ENCODE results near the gene C1orf105.

The C1orf105 gene

DNA sequence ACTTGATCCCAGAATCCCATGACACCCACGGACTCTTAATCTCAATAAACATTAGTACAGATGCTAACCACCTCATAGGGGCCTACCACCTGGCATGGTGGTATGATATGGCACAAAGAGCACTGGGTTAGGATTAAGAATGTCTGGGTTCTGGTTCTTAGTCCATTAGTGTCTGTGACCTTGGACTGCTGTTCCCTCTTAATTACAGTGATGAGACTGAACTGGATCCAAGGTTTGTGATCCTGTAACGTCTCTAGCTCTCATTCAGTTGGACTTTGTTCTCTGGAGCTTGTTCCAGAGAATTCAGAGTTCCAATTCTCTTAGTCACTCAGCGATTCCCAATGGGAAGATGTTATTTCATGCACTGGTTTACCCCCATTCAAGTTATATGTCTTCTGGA is 47.0 kb downstream of the C1orf105 start:
- TF ChIP-seq, protein P1, sequence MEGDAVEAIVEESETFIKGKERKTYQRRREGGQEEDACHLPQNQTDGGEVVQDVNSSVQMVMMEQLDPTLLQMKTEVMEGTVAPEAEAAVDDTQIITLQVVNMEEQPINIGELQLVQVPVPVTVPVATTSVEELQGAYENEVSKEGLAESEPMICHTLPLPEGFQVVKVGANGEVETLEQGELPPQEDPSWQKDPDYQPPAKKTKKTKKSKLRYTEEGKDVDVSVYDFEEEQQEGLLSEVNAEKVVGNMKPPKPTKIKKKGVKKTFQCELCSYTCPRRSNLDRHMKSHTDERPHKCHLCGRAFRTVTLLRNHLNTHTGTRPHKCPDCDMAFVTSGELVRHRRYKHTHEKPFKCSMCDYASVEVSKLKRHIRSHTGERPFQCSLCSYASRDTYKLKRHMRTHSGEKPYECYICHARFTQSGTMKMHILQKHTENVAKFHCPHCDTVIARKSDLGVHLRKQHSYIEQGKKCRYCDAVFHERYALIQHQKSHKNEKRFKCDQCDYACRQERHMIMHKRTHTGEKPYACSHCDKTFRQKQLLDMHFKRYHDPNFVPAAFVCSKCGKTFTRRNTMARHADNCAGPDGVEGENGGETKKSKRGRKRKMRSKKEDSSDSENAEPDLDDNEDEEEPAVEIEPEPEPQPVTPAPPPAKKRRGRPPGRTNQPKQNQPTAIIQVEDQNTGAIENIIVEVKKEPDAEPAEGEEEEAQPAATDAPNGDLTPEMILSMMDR (IDR thresholded peaks at IDR 0.05; ENCODE audit: insufficient read depth, missing control alignments): no peak
- FAIRE-seq (no peak), DNase-seq (ENCODE audit: insufficient read length, low spot score) (no peak)

DNA sequence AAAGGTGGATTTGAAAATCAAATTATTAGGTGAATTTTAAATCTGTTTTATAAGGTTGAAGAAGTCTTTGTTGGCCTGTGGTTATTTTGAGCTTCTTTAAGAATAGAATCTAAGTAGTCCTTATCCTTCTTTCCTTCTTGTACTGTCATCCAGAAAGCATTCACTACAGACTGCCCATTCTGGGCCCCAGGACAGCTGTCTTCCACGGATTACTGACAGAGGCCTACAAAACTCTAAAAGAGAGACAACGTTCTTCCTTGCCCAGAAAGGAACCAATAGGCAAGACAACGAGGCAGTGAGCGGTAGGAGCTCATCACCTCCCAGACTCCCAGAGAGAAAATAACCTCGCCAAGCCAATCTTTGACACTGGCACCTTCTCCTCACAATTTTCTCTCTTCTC is 47.8 kb downstream of the C1orf105 start:
- no peak for FAIRE-seq
- TF ChIP-seq, protein P1 (IDR thresholded peaks at IDR 0.05; ENCODE audit: insufficient read depth, missing control alignments): no peak
- DNase-seq (ENCODE audit: insufficient read length, low spot score): no peak

DNA sequence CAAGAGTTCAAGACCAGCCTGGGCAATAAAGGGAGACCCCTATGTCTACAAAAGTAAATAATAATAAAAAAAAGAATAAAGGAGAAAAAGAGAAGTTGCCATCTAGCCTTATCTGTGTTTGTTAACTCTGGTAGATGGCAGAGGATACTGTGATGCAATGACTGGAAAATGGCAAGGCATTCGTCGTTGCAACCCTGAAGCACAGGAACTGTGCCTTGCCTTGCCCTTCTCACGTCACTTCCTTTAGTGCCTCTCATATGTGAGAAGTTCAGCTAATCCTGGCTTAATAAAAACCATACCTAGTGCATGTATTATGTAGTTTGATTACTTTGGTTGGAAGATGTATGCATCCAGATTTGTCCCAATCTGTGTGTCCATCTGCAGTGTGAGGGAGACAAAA is 49.2 kb downstream of the C1orf105 start:
- FAIRE-seq (no peak), DNase-seq (ENCODE audit: insufficient read length, low spot score) (no peak)
- TF ChIP-seq, protein P1 (IDR thresholded peaks at IDR 0.05; ENCODE audit: insufficient read depth, missing control alignments): no peak

DNA sequence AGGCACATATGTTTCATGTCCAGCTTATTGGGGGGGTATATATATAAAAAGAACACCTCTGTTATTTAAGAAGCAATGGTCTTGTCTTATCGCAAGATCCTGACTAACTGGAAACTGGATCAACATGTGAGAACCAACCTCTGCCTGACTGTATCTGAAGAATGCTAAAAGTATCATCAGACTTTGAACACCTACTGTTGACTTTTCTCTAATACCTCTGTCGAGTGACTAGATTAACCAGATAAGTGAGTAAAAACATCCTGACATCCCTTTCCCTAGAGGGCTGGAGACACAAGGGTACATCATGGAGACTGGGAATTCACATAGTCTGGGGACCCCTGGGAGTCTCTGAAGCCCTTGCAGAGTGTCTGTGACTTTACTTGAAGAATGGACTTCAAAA is 49.7 kb downstream of the C1orf105 start:
- FAIRE-seq (no peak), DNase-seq (ENCODE audit: insufficient read length, low spot score) (no peak)
- TF ChIP-seq, protein P1 (IDR thresholded peaks at IDR 0.05; ENCODE audit: insufficient read depth, missing control alignments): no peak

DNA sequence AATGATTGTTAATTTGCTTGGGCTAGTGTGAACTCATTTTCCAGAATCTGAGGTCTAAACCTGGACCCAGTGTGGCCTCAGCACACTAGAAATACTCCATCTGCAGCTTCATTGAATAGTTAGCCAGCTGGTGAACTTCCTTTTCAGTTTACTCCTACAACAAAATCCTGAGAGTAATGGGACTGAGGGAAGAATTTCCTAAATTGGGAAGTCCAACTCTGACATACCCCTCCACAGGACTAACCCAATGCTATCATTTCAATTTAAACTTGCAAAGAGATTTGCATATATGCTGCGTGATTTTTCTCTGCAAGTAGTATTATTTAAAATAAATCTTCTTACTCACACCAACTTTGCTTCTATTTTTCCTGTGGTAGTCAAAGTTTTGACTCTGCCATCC is 51.2 kb downstream of the C1orf105 start:
- FAIRE-seq (no peak), DNase-seq (ENCODE audit: insufficient read length, low spot score) (no peak)
- TF ChIP-seq, protein P1 (IDR thresholded peaks at IDR 0.05; ENCODE audit: insufficient read depth, missing control alignments): no peak

DNA sequence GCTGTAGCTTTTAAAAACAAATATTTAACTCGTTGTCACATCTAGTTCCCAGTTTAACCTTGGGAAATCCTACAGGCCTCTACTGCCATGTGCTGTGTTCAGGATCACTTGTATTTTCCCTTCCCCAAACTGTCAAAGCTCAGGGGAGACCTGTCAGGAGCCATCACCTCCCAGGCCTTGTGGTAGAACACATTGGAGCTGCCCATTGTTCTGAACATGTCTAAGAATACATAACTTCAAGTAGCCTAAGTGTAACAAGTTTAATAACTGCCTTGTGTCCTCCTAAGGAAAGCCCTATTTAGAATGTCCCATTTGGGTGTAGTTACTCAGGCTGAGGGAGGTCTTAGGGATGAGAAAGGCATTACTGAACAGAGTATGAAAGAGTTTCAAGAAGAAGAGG is 52.0 kb downstream of the C1orf105 start:
- DNase-seq (ENCODE audit: insufficient read length, low spot score) (no peak), FAIRE-seq (no peak)
- TF ChIP-seq, protein P1 (IDR thresholded peaks at IDR 0.05; ENCODE audit: insufficient read depth, missing control alignments): no peak

DNA sequence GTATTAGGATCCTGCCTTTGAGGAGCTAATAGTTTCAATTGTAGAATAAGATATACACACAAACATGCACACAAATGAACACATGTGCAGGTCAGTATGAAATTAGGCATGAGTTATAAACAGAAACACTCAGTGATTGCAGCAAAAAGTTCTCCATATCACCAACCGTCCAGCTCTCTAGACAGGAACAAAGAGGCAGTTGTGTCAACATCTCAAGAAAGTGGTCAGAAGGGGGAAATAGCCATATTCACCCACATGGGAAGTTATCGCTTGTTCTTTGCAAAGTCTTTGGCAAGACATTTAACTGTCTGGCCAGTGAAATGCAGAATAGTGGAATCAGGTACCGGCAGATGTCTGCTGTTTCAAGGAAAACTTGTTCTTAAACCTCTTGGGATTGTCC is 52.8 kb downstream of the C1orf105 start:
- TF ChIP-seq, protein P1 (IDR thresholded peaks at IDR 0.05; ENCODE audit: insufficient read depth, missing control alignments): no peak
- FAIRE-seq: no peak
- DNase-seq (ENCODE audit: insufficient read length, low spot score): no peak

Measured in D721Med (cell line).